ENCODE measurements around the gene LACTBL1. TPM values are rescaled to one million over a fixed set of nuclear protein-coding genes. Genes with fewer than 3 reads are reported as not detected.
A peak's percentile ranks its signal among the peaks of the same experiment; 100 is the strongest.
"Not testable (repeated sequence)": the region's sequence is repeated elsewhere in the genome, so short reads cannot be mapped to it uniquely, and the experiment has no call there.

LACTBL1 gene
- polyA plus RNA-seq, 3 donors: 0.14 TPM; not detected in 2

- DNase-seq: not testable (repeated sequence)
Measured at GRCh38 chr1:22945171-22945570, 27.5 kb downstream of the LACTBL1 start.

GRCh38 chr1:22944346-22945055 lies 28.2 kb downstream of the LACTBL1 start:
- peak; percentile 37 for DNase-seq

GRCh38 chr1:22941257-22941656 lies 31.4 kb downstream of the LACTBL1 start:
- no peak for DNase-seq

- no peak for DNase-seq
Measured at GRCh38 chr1:22936681-22937080, 36.0 kb downstream of the LACTBL1 start.

DNA sequence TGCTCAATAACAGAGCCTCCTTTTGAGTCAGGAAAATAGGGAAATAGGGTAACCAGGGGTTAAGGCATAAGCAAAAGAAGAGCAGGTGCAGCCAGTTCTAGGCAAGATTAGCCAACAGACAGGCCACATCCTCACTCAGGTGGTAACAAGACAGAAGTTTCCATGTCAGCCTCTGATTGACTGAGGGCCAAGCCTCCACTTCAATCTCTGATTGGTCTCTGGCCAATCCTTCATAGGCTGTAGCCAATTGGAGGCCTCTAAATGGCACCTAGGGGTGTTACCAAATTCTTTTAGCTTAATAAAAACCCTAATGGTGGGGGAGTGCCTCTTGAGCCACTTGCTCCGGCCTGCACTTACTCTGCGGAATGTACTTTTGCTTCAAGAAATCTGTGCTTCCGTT lies 37.2 kb downstream of the LACTBL1 start:
- no peak for DNase-seq

DNA sequence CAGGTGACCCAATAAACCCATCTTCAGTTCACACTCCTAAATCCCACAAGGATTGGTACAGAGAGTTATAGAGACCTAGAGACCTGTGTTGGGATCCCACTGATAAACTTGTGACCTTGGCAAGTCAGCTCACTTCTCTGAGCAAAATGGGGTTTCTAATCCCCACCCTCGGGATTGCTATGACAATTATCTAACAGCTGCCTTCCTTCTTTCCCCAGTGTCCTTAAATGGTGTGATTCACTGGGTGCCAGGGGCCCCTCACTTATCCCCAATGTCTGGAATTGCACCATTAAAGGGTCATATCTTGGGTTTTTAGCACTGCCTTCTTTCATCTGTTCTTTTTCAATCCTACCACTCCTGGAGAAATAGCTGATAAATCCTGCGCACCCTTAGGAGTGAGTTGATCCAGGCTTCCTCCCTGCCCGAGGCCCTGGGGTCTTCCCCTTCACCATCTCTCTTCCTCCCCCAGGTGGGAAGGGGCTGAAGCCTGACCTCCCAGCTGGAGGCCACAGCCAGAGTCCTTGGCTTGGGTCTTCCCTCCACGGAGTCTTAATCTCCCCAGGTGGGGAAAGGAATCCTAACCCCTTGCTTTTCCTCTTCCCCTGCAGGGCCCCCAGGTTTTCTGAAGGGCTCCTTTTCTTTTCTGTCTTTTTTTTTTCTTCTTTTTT lies 39.7 kb downstream of the LACTBL1 start:
- no peak for DNase-seq

DNA sequence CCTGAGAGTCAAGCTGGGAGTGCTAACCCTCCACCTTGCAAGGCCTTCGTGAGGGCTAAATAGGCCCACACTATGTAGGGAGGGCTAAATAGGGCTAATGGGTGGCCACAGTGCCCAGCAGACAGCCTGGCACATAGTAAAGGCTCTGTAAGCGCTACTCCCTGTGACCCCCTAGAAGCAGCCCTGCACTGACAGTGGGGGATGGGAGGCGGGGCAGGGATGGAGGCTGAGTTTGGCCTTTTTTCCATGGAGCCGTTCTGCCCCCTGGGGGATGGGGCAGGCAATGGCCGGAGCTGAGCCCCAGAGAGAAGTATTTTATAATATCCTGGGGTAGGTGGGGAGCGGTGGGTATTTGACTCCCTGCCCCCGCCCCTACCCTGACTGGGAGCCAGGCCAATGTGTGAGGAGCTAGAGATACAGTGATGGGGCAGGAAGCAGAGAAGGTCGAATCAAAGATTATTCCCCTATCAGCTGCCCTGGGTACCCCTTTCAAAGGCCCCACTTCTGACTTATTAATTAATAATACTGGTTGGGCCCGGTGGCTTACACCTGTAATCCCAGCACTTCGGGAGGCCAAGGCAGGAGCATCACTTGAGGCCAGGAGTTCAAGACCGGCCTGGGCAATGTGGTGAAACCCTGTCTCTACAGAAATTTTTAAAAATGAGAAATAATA lies 42.3 kb downstream of the LACTBL1 start:
- peak; percentile 23 for DNase-seq

DNA sequence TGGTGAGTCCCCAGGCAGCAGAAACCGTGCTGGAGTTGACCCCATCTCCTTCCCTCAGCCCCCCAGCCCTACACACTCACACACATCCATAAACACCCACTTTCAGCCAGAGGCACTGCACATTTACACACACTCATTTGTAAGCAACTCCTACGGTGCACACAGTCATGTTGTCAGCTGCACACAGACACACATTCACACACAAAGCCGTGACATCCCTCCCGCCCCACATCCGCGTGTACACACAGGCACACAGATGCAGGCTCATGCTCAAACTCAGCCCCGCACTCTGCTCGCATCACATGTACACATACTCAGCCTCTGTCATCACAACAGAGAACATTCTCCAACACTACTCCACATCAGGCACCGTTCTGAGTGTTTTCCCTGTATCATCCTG lies 47.6 kb downstream of the LACTBL1 start:
- no peak for DNase-seq

DNA sequence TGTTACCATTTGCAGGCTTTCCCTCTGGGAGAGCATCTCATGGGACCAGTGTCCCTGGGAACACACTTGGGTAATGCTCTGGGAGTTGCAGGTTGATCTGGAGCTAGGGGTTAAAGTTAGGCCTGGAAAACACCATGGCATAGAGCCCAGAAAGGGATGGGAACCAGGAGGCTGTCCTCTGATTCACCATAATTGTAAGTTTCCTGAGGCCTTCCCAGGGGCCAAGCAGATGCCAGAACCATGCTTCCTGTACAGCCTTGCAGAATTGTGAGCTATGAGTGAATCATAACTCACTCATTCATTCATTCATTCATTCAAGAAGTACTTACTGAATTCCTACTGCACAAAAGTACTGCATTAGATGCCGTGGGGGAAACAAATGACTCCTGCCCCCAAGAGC lies 50.0 kb downstream of the LACTBL1 start:
- DNase-seq: no peak

DNA sequence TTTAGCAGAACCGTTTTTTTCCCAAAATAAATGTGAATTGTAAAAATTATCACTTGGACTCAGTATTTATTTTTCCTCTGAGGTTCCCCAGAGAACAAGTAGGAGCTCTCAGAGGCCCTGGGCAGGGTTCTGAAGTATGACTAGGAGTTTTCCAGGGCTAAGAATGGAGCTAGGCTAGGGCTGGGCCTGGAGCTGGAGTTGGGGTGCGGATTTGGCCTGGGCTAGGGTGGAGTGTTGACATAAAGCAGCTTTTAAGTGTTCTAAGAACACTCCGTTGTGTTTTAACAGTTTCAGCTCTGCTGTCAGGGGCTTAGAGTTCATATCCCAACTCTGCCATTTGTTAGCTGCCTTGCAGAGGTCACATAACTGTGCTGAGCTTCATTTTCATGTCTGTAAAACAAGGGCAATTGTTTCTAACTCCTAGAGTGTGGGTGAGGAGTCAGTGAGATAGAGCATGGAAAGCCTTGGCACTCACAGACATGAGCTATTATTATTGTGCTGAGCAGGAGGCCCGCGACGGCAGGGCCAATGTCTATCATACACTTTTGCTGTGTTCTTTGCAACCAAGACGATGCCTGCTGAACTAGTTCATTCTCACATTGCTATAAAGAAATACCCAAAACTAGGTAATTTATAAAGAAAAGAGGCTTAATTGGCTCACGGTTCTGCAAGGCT lies 51.1 kb downstream of the LACTBL1 start:
- DNase-seq: no peak

DNA sequence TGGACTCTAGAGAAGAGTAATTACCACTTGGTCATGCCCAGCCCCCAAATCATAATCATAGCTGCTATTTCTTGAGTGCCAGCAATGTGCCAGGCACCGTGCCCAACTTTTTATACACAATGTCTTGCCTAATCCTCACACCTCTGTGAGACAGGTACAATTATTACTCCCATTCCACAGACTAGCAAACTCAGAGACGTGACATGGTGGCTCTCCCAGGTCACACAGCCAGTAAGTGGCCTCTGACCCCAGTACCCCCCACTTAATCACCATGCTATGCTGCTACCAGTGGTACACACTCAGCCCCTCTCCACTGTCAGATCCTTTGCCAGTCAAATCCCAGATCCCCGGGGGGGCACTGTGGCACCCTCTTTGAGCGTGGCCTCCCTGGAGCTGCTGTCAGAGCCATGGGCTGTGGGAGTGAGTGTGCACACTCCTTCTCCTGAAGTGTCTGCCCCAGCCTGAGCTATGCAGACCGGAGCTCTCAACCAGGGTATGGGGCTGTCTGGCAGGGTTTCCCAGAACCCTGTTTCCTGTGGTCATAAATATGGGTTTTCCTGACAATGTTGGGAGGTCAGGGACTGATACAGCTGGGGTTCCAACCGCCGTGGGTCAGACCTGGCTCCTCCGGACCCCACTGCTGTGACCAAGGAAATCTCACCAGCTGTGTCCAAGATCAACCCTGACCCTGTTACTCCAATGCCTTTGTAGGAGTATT lies 51.8 kb downstream of the LACTBL1 start:
- DNase-seq: no peak

GRCh38 chr1:22920026-22920733 lies 52.5 kb downstream of the LACTBL1 start:
- DNase-seq: no peak

DNA sequence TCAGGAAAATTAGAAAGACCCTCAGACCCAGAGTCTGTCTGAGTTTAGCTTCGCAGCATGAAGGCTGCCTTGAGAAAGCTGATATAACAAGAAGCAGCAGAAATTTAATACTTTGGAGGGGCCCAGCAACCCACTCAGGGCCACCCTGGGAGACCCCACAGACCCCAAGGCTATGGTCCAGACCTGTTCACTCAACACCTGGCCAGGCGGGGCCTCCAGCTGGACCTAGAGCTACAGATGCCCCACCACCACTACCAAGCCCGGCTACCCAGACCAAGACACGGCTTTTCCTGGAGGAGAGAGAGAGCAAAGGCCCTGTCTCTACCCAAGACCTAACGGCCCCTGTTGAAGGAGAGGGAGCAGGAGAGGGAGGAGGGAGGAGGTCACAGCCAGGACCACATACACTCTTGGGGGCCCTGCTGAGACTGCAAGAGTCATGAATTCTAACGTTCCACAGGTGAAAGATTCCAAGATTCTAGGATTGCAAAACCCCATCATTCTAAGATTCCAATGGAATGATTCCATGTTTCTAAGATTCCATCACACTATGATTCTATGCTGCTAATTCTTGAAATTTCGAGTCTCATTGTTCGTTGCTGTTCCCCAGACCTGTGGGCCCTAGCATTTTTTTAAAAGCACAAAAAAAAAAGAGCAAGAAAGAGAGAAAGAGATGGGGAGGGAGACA lies 53.2 kb downstream of the LACTBL1 start:
- DNase-seq: no peak

DNA sequence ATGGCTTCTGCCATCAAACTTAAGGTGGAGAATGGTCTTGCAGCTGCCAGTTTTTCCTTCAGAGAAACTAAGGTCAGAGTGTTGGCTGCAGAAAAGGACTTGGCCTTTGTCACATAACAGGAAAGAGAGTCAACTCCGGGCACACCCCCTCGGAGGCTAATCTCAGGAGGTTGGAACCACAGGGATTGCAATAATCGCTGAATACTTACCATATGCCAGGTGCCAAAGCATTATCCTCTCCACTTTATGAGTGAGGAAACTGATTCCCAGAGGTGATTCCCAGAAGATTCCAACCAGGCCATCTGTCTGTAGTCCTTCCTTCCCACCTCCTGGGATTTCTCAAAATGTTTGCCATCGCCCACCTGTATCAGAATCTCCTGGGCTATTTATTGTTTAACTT lies 54.0 kb downstream of the LACTBL1 start:
- DNase-seq: no peak

- DNase-seq: no peak
Measured at GRCh38 chr1:22917989-22918388, 54.7 kb downstream of the LACTBL1 start.

GRCh38 chr1:22916471-22916820 lies 56.2 kb downstream of the LACTBL1 start:
- DNase-seq: no peak

- DNase-seq: no peak
Measured at GRCh38 chr1:22915816-22916470, 56.7 kb downstream of the LACTBL1 start.

- no peak for DNase-seq
Measured at GRCh38 chr1:22915231-22915630, 57.4 kb downstream of the LACTBL1 start.

DNA sequence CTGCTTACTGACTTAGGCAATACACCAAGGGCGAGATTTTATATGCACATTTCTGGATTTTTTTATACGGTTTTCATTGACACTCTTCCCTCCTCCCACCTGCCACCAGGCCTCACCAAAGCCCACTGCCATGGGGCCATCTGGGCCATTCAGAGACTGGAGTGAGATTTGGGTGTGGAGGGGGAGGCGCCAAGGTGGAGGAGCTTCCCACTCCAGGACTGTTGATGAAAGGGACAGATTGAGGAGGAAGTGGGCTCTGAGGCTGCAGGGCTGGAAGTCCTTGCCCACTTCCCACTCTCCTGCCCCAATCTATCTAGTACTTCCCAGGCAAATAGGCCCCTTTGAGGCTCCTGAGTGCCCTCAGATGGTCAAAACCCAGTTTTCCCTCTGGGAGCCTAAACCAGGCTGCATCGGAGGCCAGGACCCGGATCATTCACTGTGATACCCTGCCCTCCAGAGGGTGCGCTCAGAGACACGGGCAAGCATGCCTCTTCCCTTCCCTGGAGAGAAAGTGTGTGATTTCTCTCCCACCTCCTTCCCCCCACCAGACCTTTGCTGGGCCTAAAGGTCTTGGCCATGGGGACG lies 57.9 kb downstream of the LACTBL1 start:
- no peak for DNase-seq

GRCh38 chr1:22914156-22914555 lies 58.5 kb downstream of the LACTBL1 start:
- DNase-seq: no peak

All from renal pelvis (tissue), 4 donors.